Psoas muscle (tissue), 8 donors: ENCODE measurements around the gene TBC1D19. TPM values are rescaled to one million over a fixed set of nuclear protein-coding genes. Genes with fewer than 3 reads are reported as not detected.

ENCODE experiments used
- ATAC-seq, 4 donors: fragments of 200-7000 bp; cut with Tn5 transposase; one replicate each; pipeline ENCODE4 v1.9.1; 2020; ENCODE audit warnings: moderate library complexity in 3 of 4, mild to moderate bottlenecking in 2 of 4
- DNase-seq, 2 donors: peaks; one replicate each; pipeline ENCODE4 v3.0.0-alpha.2; 2020
- H3K27ac ChIP-seq: fragments of 200-600 bp; one replicate; pipeline ENCODE4 v1.8.0; 2022
- H3K27me3 ChIP-seq, 3 donors: fragments of 200-600 bp in 1 of 3; one replicate each; pipeline versions ENCODE4 v1.6.1 to v1.8.0; 2013 to 2022; ENCODE audit warnings: low read length in 2 of 3, mild to moderate bottlenecking in 2 of 3, moderate library complexity in 1 of 3; ENCODE audit not compliant: insufficient read depth in 3 of 3
- H3K36me3 ChIP-seq, 2 donors: fragments of 200-600 bp in 1 of 2; one replicate each; pipeline versions ENCODE4 v1.6.1 to v1.8.0; 2013 to 2022; ENCODE audit warnings: low read depth in 1 of 2, mild to moderate bottlenecking in 1 of 2, moderate library complexity in 1 of 2; ENCODE audit not compliant: insufficient read depth in 1 of 2
- H3K4me1 ChIP-seq: fragments of 200-600 bp; one replicate; pipeline ENCODE4 v1.8.0; 2022
- H3K4me3 ChIP-seq: fragments of 200-600 bp; one replicate; pipeline ENCODE4 v1.8.0; 2022; ENCODE audit warnings: mild to moderate bottlenecking
- H3K9me3 ChIP-seq: fragments of 200-600 bp; one replicate; pipeline ENCODE4 v1.8.0; 2022
- CTCF ChIP-seq: fragments of 200-600 bp; IDR thresholded peaks from one replicate; pipeline ENCODE4 v1.8.0; 2022; ENCODE audit warnings: antibody characterized with exemption
- WGBS, 3 donors: extraction: QIAGEN DNeasy Blood & Tissue Kit; methylation state at CpG; one replicate each; pipeline versions ENCODE4 v1.1.6 to v1.1.7; 2013; 5-methylcytosine and 5-hydroxymethylcytosine counted together
- intact Hi-C, 2 donors: fragments of 100-400 bp; cut with DNase I; formaldehyde crosslinking; loops; one replicate each; pipeline versions ENCODE4 v1.11.0 to v1.14.2; 2022
- polyA plus RNA-seq, 3 donors: library from polyadenylated mRNA; stranded (reverse); fragments of 200-250 nt; gene quantifications; one replicate each; pipeline ENCODE4 v1.2.3, GENCODE V29; 2013
- total RNA-seq, 4 donors: library from RNA; stranded (reverse); fragmentation: NEBNext Ultra II Directional in 2 of 4; extraction: Animal tissue kit (Norgen Biotek cat#: 25700) in 2 of 4; gene quantifications; one replicate each; pipeline versions ENCODE4 v1.2.1 to v1.2.4, GENCODE V29; 2021 to 2023
- donor health status: healthy with polysubstance abuse.
- donor health status: DM: no; HTN: no; CAD: no; lungs with moderate emphysema.
- donor health status: Bipolar disorder and iron deficiency.
- donor health status: healthy.
- donor health status: DM: yes; HTN: yes; CAD: no.
- donor health status: DM: no; HTN: no; CAD: no.
- donor health status: DM: no; HTN: no; CAD: no.
- donor health status: DM: yes; HTN: yes; CAD: no.

Gene TBC1D19
- total and polyA plus RNA-seq, 7 donors: 1.0 to 8.2 (median 4.8) TPM

DNA sequence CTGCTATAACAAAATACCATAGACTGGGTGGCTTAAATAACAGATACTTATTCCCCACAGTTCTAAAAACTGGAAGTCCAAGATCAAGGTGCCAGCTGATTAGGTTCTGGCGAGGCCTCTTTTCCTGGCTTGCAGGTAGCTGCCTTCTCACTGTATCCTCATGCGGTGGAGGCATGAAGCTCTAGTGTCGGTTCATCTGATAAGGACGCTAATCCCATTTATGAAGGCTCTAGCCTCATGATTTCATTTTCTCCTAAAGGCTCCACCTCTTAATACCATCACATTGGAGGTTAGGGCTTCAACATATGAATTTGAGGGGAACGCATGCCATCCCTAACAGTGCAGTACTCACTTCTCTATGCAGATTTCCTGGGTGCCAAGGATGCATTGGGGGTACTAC, 218.9 kb downstream of the TBC1D19 start:
- peaks cover 5% of the 10 kb centered on the region for H3K9me3 ChIP-seq
- intact Hi-C loops: no loop called here
- H3K27me3 ChIP-seq: no peaks in the 10 kb centered on the region
- H3K4me3 ChIP-seq: no peak overlapping the region
- 50 to 74% (median 55%) methylated on average over 5 of the region's 5 CpGs for WGBS, 3 donors
- H3K4me1 ChIP-seq: peaks cover 13% of the 10 kb centered on the region
- H3K27ac ChIP-seq: no peak overlapping the region
- no peaks in the 10 kb centered on the region for H3K36me3 ChIP-seq
- DNase-seq (no peak), ATAC-seq (peak in 1 of 4 donors; percentile 13)
- no peak for TF ChIP-seq CTCF

- TF ChIP-seq CTCF: no peak
- peaks cover 13% of the 10 kb centered on the region for H3K4me1 ChIP-seq
- peaks cover 2% of the 10 kb centered on the region for H3K9me3 ChIP-seq
- ATAC-seq: peak; percentile 48 to 77 (median 64)
- H3K36me3 ChIP-seq: no peaks in the 10 kb centered on the region
- H3K4me3 ChIP-seq: peak overlapping the region; percentile 16
- intact Hi-C loops: no loop called here
- H3K27ac ChIP-seq: peak overlapping the region; percentile 30
- no peak for DNase-seq
- H3K27me3 ChIP-seq: no peaks in the 10 kb centered on the region
- WGBS, 3 donors: 18 to 19% (median 19%) methylated on average over 9 of the region's 9 CpGs
Observed at GRCh38 chr4:26803211-26803861, 219.5 kb downstream of the TBC1D19 start.

DNA sequence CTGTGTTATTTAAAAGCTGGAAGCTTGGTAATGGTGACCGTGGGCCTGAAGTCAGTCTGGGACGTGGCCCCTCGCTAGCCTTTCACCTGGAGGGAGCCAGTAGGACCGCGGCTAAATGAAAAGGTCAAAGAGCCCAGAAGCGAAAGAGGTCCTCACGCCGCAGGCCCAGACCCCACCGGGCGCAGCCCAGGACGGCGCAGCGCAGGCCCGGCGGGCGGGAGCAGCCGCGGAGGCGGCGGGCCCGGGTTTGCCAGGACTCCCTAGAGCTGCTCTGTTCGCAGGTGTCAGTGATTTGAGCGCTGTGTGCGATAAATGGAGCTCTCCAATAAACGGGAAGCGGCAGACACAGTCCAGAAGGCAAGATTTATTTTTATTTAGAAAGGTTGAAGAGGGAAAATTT, 220.6 kb downstream of the TBC1D19 start:
- no peak overlapping the region for H3K27ac ChIP-seq
- 88 to 94% (median 92%) methylated on average over 26 of the region's 26 CpGs for WGBS, 3 donors
- ATAC-seq: no peak
- no peaks in the 10 kb centered on the region for H3K9me3 ChIP-seq
- H3K36me3 ChIP-seq: no peaks in the 10 kb centered on the region
- H3K27me3 ChIP-seq: no peaks in the 10 kb centered on the region
- no peak for TF ChIP-seq CTCF
- H3K4me1 ChIP-seq: peaks cover 13% of the 10 kb centered on the region
- no peak for DNase-seq
- intact Hi-C loops: no loop called here
- H3K4me3 ChIP-seq: no peak overlapping the region

DNA sequence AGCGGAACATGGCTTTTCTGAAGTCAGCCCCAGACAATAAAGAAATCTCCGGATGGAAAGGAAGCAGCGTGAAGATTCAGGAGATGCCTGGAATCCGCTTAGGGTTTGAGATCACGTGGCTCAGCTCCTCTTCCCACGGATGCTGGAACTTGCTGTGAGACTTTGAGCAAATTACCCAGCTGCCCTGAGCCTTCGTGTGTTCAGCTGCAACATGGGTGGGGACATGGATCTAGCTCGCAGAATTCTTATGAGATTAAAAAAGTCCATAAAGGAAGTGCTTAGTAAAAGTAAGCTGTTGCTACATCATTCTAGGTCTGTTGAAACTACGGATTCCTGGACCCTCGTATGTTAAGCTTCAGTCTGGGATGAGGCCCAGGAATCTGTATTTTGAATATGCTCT, 221.0 kb downstream of the TBC1D19 start:
- ATAC-seq (no peak), DNase-seq (no peak)
- Histone ChIP-seq H3K27me3 (no peaks in the 10 kb centered on the region), H3K4me3 (no peak overlapping the region), H3K4me1 (peaks cover 13% of the 10 kb centered on the region), H3K36me3 (no peaks in the 10 kb centered on the region), H3K27ac (no peak overlapping the region), H3K9me3 (no peaks in the 10 kb centered on the region)
- 69 to 80% (median 69%) methylated on average over 10 of the region's 10 CpGs for WGBS, 3 donors
- no peak for TF ChIP-seq CTCF
- intact Hi-C loops: no loop called here

Other genes with a start within 250 kb of the TBC1D19 start
- gene CCKAR, start 93.6 kb upstream of the TBC1D19 start, total RNA-seq: not detected
- gene CCKAR, start 93.6 kb upstream of the TBC1D19 start, polyA plus RNA-seq: not detected